Activated T-cell treated with anti-CD3 and anti-CD28 coated beads for 24 hours (primary cell): Measurements from ENCODE around the gene ADAP1.

Source experiments
- DNase-seq: peaks from one replicate; pipeline ENCODE4 v3.0.0-alpha.2; 2020; ENCODE audit warnings: low read depth

Gene ADAP1

DNA sequence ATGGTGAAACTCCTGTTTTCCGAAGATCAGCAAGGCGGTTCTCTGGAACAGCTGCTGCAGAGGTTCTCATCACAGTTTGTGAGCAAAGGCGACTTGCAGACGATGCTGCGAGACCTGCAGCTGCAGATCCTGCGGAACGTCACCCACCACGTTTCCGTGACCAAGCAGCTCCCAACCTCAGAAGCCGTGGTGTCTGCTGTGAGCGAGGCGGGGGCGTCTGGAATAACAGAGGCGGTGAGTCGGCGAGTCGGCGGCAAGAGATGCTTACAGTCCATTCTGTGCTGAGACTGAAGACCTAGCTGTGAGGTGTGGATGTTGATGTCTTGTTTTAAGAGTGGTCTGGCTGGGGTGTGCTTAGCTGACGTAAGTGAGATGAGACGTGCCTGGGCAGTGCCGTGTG is 94.3 kb downstream of the ADAP1 start:
- DNase-seq: no peak

DNA sequence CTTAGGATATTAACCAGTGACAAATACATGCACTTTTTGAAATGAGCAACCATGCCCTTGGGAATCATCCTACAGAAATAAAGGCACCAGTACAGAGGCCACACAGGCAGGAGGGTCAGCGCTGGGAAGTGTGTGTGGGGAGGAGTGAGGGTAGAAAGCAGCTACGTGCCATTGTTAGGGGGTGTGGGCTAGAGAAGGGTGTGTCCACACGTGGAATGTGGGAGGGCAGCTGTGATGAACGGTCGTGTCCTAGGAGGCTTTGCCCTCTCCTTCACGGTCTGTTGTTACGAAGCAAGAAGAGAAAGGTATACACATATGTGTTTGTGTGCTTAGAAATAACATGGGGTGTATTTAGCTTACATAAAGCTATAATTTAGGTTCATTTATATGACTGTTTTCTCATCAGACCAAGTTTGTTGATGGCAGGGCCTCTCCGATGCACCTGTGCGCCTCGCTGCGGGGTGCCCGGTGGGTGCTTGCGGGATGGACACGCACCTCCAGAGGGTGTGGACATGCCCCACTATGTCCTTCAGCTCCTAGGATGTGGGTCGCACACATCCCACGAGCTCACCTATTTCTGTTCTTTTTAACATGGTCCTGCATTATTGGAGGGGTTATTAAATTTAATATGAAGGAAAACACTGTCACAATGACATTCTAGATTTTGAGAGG is 95.0 kb downstream of the ADAP1 start:
- DNase-seq: no peak

DNA sequence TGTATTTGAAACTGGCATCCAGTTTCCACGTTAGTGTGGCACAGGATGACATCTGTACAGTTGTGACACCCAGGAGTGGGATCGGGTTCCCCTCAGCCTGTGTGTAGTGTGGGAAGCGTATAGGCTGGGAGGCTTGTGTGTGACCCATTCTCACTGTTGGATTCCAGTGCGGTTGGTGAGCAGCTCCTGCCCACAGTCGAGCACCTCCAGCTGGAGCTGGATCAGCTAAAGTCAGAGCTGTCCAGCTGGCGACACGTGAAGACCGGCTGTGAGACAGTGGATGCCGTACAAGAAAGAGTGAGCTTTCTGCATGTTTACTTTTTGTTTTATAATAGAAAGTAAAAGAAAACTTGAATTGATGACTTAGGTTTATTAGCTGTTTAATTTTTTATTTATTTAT is 96.8 kb downstream of the ADAP1 start:
- no peak for DNase-seq

DNA sequence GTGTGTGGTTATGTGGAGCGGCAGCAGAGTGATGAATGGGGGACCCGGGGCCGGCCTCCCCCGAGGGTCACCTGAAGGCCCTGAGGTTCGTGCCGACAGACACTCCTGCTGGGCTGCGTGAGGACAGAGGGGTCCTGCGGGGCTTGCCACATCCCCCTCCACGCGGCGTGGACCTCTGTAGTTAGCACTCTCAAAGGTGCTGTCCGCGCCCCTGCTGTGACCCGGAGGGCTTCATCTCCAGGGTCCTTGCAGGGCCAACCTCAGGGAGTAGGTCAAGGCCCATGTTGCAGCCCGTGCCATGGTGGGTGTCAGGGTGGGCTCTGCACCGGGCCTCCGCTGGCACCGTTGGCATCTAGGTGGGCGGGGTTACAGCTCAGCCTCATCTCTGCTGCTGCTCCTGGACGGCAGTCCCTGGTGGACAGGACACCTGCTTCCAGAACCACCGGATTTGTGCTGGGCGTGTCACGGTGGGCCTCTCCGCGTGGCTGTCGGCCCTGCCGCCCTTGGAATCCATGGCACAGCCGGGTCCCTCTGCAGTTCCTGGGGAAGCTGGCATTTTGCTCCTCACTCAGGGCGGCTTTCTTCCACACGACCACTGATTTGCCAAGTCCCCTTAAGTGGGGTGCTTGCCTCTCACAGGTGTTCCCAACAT is 97.9 kb downstream of the ADAP1 start:
- no peak for DNase-seq

DNA sequence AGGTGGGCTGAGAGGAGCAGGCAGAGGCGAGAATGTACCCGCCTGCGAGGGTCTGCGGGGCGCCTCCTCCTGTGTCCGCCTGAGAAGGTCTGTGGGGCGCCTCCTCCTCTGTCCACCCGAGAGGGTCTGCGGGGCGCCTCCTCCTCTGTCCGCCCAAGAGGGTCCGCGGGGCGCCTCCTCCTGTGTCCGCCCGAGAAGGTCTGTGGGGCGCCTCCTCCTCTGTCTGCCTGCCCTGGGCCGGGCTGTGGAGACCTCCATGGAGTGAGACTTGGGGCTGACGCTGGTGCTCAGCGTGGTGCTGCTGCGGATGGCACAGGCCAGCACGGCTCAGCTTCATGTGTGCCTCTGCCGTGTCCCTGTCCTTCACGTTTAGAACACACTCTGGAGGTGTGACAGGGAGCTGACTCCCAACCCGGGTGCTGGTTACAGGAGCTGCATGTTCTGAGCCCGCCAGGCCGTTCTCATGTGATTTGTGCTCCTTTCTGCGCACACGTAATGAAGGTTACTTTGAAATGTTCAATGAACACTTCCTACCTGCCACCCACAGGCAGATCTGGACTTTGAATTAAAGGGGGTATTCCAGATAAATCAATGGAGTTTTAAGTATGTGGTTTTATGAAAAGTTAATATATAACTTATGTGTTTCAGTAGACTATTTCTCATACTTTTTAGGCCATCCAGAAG is 98.7 kb downstream of the ADAP1 start:
- no peak for DNase-seq

DNA sequence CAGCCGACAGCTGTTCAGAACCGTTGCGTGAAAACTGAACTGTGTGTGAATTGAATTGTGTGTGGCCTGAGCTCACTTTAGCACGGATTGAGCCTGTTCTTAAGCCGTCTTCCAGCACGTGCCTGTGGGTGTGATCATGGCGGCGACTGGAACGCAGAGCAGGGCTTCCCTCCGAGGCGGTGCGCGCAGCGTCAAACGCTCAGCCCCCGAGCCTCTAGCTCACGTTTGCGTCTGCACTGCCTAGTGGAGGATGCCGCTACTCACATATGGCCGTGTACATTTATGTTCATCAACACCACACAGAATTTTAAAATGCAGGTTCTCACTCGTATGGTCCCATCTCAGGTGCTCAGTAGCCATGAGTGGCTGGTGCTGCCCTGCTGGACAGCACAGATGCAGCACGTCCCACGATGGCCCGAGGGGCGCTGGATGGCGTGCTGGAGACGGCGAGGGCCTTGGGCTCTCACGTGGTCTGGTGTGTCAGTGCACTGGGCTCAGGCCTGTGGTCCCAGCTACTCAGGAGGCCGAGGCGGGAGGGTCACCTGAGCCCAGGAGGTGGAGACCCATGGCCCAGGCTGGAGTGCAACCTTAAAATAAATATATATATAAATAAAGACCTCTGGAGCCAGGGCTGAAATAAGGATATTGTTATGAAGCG is 100.2 kb downstream of the ADAP1 start:
- DNase-seq: no peak

DNA sequence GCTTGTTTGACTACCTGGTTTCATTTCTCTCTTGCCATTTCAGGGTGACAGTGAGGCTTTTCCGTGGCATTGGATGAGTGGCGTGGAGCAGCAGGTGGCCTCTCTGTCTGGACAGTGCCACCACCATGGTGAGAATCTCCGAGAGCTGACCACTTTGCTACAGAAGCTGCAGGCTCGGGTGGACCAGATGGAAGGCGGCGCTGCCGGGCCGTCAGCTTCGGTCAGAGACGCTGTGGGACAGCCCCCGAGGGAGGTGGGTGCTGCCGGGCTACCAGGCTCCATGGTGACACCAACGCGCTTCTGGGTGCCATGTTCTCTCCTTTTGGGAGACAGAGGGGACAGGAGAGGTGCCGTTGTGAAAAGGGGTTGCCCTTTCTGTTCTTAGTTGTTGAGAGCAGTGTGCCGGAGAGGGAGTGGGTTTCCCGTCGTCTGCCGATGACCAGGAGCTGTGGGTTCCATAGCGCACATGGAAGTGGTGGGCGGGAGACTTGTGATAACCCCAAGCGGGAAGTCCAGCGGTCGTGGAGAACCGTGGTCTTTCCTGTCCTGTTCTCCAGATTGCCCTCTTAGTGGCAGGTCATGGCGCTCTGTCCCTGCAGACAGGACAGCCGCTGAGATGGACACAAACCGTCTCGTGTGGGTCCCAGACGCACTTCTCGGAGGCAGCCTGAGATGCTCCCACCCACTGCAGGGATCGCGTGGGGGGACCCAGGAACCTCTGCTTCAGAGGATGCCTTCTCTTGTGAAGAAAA is 100.9 kb downstream of the ADAP1 start:
- no peak for DNase-seq

DNA sequence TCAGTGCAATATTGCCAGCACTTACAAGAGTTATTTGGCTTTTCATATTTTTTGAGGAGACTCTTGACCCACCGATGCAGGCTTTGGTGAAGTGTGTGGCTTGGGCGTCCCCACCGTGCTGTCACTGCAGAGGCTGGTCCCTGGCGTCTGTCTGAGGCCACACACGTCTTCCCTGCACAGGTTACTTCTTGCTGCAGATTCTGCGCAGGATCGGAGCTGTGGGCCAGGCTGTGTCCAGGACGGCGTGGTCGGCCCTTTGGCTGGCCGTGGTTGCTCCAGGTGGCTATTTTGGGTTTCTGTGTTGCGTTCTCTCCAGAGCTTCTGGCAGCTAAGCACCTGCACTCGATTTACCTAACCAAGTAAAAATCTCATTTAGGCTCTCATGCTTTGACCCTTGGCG is 103.3 kb downstream of the ADAP1 start:
- no peak for DNase-seq

DNA sequence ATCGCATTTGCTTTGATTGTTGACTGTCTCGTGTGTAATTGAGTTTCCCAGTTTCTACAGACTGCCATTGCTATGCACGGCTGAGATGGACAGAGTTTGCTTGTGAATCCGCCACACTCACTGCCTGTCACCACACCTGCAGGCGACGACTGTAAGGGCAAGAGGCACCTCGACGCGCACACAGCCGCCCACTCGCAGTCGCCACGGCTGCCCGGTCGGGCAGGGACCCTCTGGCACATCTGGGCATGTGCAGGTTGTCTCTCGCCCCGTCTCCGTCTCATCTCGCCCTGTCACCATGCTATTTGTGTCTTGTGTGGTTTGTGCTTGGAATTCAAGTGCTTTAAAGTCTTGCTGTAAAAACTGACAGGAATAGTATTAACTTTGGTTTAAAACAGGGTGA is 104.7 kb downstream of the ADAP1 start:
- no peak for DNase-seq

DNA sequence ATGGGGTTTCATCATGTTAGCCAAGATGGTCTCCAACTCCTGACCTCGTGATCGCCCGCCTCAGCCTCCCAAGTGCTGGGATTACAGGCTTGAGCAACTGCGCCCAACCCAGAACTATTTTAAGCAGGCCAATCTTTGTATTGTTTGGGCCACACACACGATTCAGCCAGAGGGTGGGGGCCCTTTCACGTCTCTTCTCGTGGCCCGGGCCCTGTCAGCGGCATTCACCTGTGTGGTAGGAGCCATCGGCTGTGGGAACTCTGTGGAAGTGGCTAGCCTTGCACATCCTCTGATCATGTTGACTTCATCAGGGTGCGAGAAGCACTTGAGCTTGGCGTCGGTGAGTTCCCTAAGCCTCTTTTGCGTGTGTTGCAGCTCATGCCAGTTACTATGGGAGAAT is 105.3 kb downstream of the ADAP1 start:
- DNase-seq: no peak
